ENCODE results near the gene HOXC5.

HOXC5 gene

DNA sequence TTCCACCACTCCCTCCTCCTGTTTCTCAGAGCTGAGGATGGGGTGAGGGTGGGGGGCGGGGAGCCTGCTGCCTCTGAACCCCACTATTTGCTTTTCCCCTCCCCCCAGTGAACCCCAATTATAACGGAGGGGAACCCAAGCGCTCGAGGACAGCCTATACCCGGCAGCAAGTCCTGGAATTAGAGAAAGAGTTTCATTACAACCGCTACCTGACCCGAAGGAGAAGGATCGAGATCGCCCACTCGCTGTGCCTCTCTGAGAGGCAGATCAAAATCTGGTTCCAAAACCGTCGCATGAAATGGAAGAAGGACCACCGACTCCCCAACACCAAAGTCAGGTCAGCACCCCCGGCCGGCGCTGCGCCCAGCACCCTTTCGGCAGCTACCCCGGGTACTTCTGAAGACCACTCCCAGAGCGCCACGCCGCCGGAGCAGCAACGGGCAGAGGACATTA lies 21.9 kb downstream of the HOXC5 start:
- Mint-ChIP-seq H3K4me1 (peaks cover 32% of the 10 kb centered on the region), H3K36me3 (peaks cover 10% of the 10 kb centered on the region), H3K4me3 (peak overlapping the region; percentile 98), H3K27ac (peak overlapping the region; percentile 93), H3K9me3 (no peaks in the 10 kb centered on the region), H3K27me3 (peaks cover 8% of the 10 kb centered on the region)
- ATAC-seq (ENCODE audit: low read depth) = no peak
- DNase-seq (ENCODE audit: low spot score in 2 of 2) = no peak

DNA sequence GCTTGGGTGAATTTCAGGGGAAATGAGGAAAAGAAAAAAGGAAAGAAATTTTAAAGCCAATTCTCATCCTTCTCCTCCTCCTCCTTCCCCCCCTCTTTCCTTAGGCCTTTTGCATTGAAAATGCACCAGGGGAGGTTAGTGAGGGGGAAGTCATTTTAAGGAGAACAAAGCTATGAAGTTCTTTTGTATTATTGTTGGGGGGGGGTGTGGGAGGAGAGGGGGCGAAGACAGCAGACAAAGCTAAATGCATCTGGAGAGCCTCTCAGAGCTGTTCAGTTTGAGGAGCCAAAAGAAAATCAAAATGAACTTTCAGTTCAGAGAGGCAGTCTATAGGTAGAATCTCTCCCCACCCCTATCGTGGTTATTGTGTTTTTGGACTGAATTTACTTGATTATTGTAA lies 22.7 kb downstream of the HOXC5 start:
- Mint-ChIP-seq H3K4me1 (peaks cover 27% of the 10 kb centered on the region), H3K9me3 (no peaks in the 10 kb centered on the region), H3K36me3 (peaks cover 11% of the 10 kb centered on the region), H3K27ac (no peak overlapping the region), H3K27me3 (peaks cover 5% of the 10 kb centered on the region), H3K4me3 (no peak overlapping the region)
- DNase-seq (ENCODE audit: low spot score in 2 of 2) = no peak
- ATAC-seq (ENCODE audit: low read depth) = no peak

- Mint-ChIP-seq H3K4me1 (peaks cover 27% of the 10 kb centered on the region), H3K36me3 (peaks cover 11% of the 10 kb centered on the region), H3K9me3 (no peaks in the 10 kb centered on the region), H3K27me3 (peaks cover 5% of the 10 kb centered on the region), H3K4me3 (peak overlapping the region; percentile 5), H3K27ac (no peak overlapping the region)
- ATAC-seq (ENCODE audit: low read depth) (no peak), DNase-seq (ENCODE audit: low spot score in 2 of 2) (no peak)
Measured at GRCh38 chr12:54056110-54056509, 23.3 kb downstream of the HOXC5 start.

GRCh38 chr12:54058128-54058768 lies 25.4 kb downstream of the HOXC5 start:
- ATAC-seq (ENCODE audit: low read depth) = no peak
- no peak overlapping the region for H3K27ac Mint-ChIP-seq
- peaks cover 9% of the 10 kb centered on the region for H3K36me3 Mint-ChIP-seq
- H3K4me1 Mint-ChIP-seq = peaks cover 14% of the 10 kb centered on the region
- no peaks in the 10 kb centered on the region for H3K9me3 Mint-ChIP-seq
- no peak for DNase-seq (ENCODE audit: low spot score in 2 of 2)
- H3K27me3 Mint-ChIP-seq = peaks cover 2% of the 10 kb centered on the region
- no peak overlapping the region for H3K4me3 Mint-ChIP-seq

DNA sequence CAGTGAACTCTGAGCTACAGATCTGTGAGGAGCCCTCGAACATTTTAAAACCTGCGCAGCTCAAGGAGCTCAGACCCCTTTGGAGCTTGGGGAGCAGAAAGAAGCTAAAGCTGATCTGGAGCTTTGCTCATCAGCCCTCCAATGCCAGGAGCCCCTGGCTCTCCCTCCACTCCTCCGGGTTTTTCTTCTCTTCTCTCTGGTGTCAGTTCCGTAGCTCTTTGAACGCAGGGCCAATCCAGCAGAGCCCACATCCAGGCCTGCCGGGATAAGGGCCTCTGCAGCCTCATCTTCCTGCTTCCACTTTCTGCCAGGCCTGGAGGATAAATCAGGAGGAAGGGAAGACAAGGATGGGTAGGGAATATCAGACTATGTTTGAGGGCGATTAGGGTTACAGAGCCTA lies 26.8 kb downstream of the HOXC5 start:
- Mint-ChIP-seq H3K9me3 (no peaks in the 10 kb centered on the region), H3K36me3 (peaks cover 9% of the 10 kb centered on the region), H3K27ac (no peak overlapping the region), H3K27me3 (no peaks in the 10 kb centered on the region), H3K4me1 (peaks cover 10% of the 10 kb centered on the region), H3K4me3 (no peak overlapping the region)
- DNase-seq (ENCODE audit: low spot score in 2 of 2) (no peak), ATAC-seq (ENCODE audit: low read depth) (no peak)

DNA sequence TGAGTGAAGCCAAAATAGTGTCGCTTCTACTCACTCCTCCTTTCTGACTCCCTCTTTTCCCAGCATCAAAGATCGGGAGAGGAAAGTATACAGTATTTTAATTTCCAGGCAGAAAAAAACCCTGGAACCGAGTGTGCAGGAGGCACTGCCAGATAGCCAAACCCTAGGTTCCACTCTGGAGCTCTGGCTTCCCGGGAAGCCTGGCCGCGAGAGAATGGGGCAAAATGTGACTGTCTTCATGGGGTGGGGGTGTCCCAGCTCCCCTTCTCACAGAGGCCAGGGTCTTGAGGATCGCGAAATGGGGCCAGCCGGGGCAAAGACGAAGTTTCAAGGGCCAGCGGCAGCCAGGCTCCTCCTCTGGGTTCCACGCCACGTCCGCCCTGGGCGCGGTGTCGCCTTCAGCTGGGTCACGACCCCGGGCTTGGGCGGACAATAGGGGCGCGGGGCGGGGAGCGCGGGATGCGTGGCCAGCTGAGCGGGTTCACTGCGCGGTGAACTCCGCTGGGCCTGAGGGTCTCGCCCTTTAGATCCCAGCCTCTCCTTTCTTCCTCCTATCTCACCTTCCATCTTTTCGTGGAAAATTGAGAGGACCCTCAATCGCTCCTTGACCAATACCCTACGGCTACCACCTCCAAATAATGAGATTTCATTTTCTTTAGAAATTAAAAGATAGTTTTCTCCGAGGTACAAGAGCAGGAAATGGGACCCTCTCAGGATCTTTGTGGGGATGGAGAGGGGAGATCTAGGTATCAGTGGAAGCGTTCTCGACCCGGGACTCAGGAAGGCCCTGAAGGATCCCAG lies 27.5 kb downstream of the HOXC5 start:
- no peaks in the 10 kb centered on the region for H3K9me3 Mint-ChIP-seq
- peaks cover 9% of the 10 kb centered on the region for H3K36me3 Mint-ChIP-seq
- DNase-seq (ENCODE audit: low spot score in 2 of 2) = no peak
- no peak overlapping the region for H3K4me3 Mint-ChIP-seq
- H3K4me1 Mint-ChIP-seq = peaks cover 8% of the 10 kb centered on the region
- H3K27ac Mint-ChIP-seq = no peak overlapping the region
- H3K27me3 Mint-ChIP-seq = no peaks in the 10 kb centered on the region
- no peak for ATAC-seq (ENCODE audit: low read depth)

GRCh38 chr12:54060975-54061778 lies 28.3 kb downstream of the HOXC5 start:
- Mint-ChIP-seq H3K27me3 (no peaks in the 10 kb centered on the region), H3K27ac (no peak overlapping the region), H3K9me3 (no peaks in the 10 kb centered on the region), H3K4me1 (peaks cover 3% of the 10 kb centered on the region), H3K4me3 (no peak overlapping the region), H3K36me3 (peaks cover 9% of the 10 kb centered on the region)
- ATAC-seq (ENCODE audit: low read depth) (no peak), DNase-seq (ENCODE audit: low spot score in 2 of 2) (no peak)

- no peak for DNase-seq (ENCODE audit: low spot score in 2 of 2)
- no peaks in the 10 kb centered on the region for H3K36me3 Mint-ChIP-seq
- no peaks in the 10 kb centered on the region for H3K4me1 Mint-ChIP-seq
- no peak overlapping the region for H3K4me3 Mint-ChIP-seq
- no peaks in the 10 kb centered on the region for H3K9me3 Mint-ChIP-seq
- H3K27me3 Mint-ChIP-seq = peaks cover 2% of the 10 kb centered on the region
- no peak overlapping the region for H3K27ac Mint-ChIP-seq
- no peak for ATAC-seq (ENCODE audit: low read depth)
Measured at GRCh38 chr12:54065677-54066076, 32.8 kb downstream of the HOXC5 start.

DNA sequence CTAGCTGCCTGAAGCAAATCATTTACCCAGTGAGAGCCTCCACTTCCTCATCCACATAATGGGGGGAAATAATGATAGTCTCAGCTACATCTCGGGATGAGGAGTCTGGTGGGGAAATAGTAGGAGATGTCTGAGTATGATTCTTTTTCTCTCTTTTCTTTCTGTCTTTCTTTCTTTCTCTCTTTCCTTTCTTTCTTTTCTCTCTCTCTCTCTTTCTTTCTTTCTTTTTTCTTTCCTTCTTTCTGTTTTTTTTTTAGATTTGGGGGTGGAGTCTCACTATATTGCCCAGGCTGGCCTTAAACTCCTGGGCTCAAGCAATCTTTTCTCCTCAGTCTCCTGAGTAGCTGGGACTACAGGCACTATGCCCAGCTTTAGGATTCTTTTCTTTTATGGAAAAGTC lies 33.6 kb downstream of the HOXC5 start:
- DNase-seq (ENCODE audit: low spot score in 2 of 2) = no peak
- no peaks in the 10 kb centered on the region for H3K36me3 Mint-ChIP-seq
- H3K4me3 Mint-ChIP-seq = no peak overlapping the region
- ATAC-seq (ENCODE audit: low read depth) = no peak
- no peaks in the 10 kb centered on the region for H3K9me3 Mint-ChIP-seq
- H3K4me1 Mint-ChIP-seq = no peaks in the 10 kb centered on the region
- H3K27me3 Mint-ChIP-seq = peaks cover 5% of the 10 kb centered on the region
- no peak overlapping the region for H3K27ac Mint-ChIP-seq

DNA sequence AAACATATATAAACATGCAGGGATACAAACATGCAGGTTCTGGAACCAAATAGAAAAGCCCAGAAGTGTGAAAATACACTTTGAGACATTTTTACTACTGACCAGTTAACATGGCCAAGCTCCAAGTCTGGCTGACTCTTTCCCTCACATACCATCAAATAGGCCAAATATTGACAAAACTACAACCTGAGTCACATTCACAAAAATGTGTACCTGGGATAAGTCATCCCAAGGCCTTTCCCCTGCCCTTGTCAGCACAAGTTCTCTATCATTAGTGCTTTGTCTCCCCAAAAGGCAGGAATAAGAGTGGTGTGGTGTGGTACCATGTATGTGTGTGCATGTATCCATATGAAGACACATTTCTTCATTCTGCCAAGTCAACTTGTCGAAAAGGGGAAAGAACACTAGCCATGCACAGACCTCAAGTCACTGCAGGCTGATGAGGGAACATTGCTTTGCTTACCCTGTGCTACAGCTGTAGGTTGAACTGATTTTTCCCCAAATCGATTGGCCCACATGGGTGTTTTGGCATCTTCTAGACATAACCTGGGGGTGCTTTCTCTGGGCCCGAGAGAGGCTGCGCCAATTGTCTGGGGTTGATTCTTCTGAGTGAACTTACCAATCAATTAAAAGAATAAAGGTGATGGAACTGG lies 35.7 kb downstream of the HOXC5 start:
- H3K4me3 Mint-ChIP-seq = no peak overlapping the region
- H3K4me1 Mint-ChIP-seq = no peaks in the 10 kb centered on the region
- H3K27ac Mint-ChIP-seq = no peak overlapping the region
- no peaks in the 10 kb centered on the region for H3K9me3 Mint-ChIP-seq
- H3K36me3 Mint-ChIP-seq = no peaks in the 10 kb centered on the region
- no peak for ATAC-seq (ENCODE audit: low read depth)
- peaks cover 5% of the 10 kb centered on the region for H3K27me3 Mint-ChIP-seq
- no peak for DNase-seq (ENCODE audit: low spot score in 2 of 2)

GRCh38 chr12:54071942-54072341 lies 39.1 kb downstream of the HOXC5 start:
- H3K9me3 Mint-ChIP-seq = no peaks in the 10 kb centered on the region
- no peak overlapping the region for H3K27ac Mint-ChIP-seq
- H3K4me1 Mint-ChIP-seq = no peaks in the 10 kb centered on the region
- H3K27me3 Mint-ChIP-seq = peaks cover 6% of the 10 kb centered on the region
- no peaks in the 10 kb centered on the region for H3K36me3 Mint-ChIP-seq
- no peak overlapping the region for H3K4me3 Mint-ChIP-seq
- ATAC-seq (ENCODE audit: low read depth) = no peak
- DNase-seq (ENCODE audit: low spot score in 2 of 2) = no peak

DNA sequence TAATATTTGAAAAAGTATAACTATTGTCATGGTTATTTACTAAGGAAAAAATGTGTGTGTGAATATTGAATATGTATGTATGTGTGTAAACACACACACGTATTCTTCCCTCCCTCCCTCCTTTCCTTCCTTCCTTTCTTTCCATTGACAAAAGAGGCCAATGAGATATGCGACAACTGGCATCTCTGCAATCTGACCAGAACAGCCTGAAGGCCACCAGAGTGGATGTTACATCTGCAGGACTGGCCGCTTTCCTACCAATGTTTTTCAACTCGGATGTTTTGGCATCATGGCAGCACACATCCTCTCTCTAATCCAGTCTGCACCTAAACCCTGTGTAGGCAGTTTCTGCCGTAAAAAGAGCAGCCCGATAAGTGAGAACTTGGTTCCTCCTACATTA lies 41.5 kb downstream of the HOXC5 start:
- Mint-ChIP-seq H3K4me1 (no peaks in the 10 kb centered on the region), H3K4me3 (no peak overlapping the region), H3K27me3 (peaks cover 4% of the 10 kb centered on the region), H3K9me3 (no peaks in the 10 kb centered on the region), H3K36me3 (no peaks in the 10 kb centered on the region), H3K27ac (no peak overlapping the region)
- ATAC-seq (ENCODE audit: low read depth) (no peak), DNase-seq (ENCODE audit: low spot score in 2 of 2) (no peak)

DNA sequence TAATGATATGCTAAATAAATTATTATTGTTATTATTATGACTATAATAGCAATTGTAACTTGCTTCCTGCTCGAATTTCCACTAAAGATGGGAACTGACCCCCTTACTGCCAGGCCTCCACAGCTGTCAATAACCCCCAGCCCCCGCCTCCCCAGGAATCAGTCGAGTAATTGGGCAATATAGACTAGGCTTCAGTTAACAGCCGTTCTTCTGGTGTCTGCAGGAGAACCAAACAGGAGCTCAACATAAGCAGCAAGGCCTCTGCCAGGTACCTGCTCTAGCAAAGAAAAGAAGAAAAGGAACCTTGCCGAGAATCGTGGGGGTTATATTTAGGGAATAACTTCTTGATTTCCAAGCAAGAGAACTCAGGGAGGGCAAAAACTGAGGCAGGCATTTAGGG lies 42.6 kb downstream of the HOXC5 start:
- Mint-ChIP-seq H3K4me1 (no peaks in the 10 kb centered on the region), H3K27ac (no peak overlapping the region), H3K4me3 (no peak overlapping the region), H3K27me3 (peaks cover 4% of the 10 kb centered on the region), H3K36me3 (no peaks in the 10 kb centered on the region), H3K9me3 (no peaks in the 10 kb centered on the region)
- no peak for ATAC-seq (ENCODE audit: low read depth)
- DNase-seq (ENCODE audit: low spot score in 2 of 2) = no peak

DNA sequence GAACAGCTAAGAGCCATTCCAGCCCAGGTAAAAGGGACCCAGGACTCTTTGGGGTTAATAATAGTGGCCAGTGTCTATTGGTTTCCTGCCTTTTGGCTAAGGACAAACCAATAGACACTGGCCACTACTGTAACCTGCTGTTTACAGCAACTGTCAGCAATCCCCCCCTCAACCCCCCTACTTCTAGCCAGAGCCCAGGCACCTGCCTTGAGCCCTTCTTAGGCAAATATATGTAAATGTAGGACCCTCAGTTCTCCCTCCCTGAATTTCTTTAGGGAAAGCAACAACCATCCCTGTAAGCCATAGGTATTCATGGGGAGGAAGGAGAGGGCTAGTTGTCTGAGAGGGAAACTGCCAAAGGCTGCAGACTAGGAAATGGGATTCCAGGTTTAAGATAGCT lies 43.1 kb downstream of the HOXC5 start:
- no peak for DNase-seq (ENCODE audit: low spot score in 2 of 2)
- H3K4me3 Mint-ChIP-seq = no peak overlapping the region
- H3K36me3 Mint-ChIP-seq = no peaks in the 10 kb centered on the region
- H3K9me3 Mint-ChIP-seq = no peaks in the 10 kb centered on the region
- peaks cover 5% of the 10 kb centered on the region for H3K4me1 Mint-ChIP-seq
- no peak for ATAC-seq (ENCODE audit: low read depth)
- no peak overlapping the region for H3K27ac Mint-ChIP-seq
- peaks cover 1% of the 10 kb centered on the region for H3K27me3 Mint-ChIP-seq

All from memory B cell (primary cell).